Progenitor cell of endocrine pancreas (in vitro differentiated cells): Measurements from ENCODE around the gene CST7. TPM values are rescaled to one million over a fixed set of nuclear protein-coding genes. Genes with fewer than 3 reads are reported as not detected.

ENCODE experiments used
- DNase-seq: peaks from one replicate; pipeline ENCODE4 v3.0.0; 2021; ENCODE audit warnings: low spot score; ENCODE audit not compliant: unreplicated experiment
- H3K27ac Mint-ChIP-seq: 2 replicates; pipeline ENCODE4 v1.8.0; 2021; ENCODE audit warnings: mild to moderate bottlenecking, moderate library complexity, mixed read lengths
- H3K27me3 Mint-ChIP-seq: 2 replicates; pipeline ENCODE4 v1.8.0; 2021; ENCODE audit warnings: mixed read lengths
- H3K36me3 Mint-ChIP-seq: 2 replicates; pipeline ENCODE4 v1.8.0; 2022; ENCODE audit warnings: mixed read lengths; ENCODE audit not compliant: insufficient read depth
- H3K4me1 Mint-ChIP-seq: 2 replicates; pipeline ENCODE4 v1.8.0; 2021; ENCODE audit warnings: low read depth, mixed read lengths
- H3K4me3 Mint-ChIP-seq: 2 replicates; pipeline ENCODE4 v1.8.0; 2021; ENCODE audit warnings: low read depth, mild to moderate bottlenecking, moderate library complexity, mixed read lengths
- H3K9me3 Mint-ChIP-seq: 2 replicates; pipeline ENCODE4 v1.8.0; 2021; ENCODE audit warnings: low read depth, mixed read lengths
- total RNA-seq: library from RNA; stranded (reverse); gene quantifications from 2 replicates; pipeline ENCODE4 v1.2.1, GENCODE V29; 2021
- TF ChIP-seq, protein P1 (sequence below): fragments of 200-600 bp; sonication (generic); IDR thresholded peaks from one replicate; pipeline ENCODE4 v1.5.0; 2021; ENCODE audit warnings: antibody characterized with exemption, mild to moderate bottlenecking; ENCODE audit not compliant: unreplicated experiment

The CST7 gene
- total RNA-seq, 1 donor from 2014 or later, result not detected

DNA sequence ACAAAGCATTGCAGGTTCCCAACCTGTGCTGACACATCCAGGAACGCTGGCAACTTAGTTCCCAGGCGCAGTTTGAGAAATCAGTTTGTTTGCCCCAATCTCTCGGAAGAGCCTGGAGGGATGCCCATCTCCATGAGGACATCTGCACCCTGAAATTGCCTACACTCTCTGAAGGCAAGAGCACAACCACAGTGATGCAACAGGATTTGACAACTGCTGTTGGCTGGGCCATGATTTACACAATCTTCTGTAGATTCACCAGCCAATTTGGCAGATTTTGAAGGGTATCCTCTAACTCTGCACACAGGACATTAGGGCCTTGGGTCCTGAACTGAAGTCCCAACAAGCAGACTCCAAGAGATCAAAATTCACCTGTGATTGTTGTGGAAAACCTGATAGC is 40.1 kb downstream of the CST7 start:
- Mint-ChIP-seq H3K9me3 (no peaks in the 10 kb centered on the region), H3K4me1 (peaks cover 16% of the 10 kb centered on the region), H3K36me3 (peaks cover 2% of the 10 kb centered on the region), H3K27me3 (no peaks in the 10 kb centered on the region), H3K27ac (peak overlapping the region; percentile 72), H3K4me3 (no peak overlapping the region)
- DNase-seq, result no peak
- TF ChIP-seq, protein P1, sequence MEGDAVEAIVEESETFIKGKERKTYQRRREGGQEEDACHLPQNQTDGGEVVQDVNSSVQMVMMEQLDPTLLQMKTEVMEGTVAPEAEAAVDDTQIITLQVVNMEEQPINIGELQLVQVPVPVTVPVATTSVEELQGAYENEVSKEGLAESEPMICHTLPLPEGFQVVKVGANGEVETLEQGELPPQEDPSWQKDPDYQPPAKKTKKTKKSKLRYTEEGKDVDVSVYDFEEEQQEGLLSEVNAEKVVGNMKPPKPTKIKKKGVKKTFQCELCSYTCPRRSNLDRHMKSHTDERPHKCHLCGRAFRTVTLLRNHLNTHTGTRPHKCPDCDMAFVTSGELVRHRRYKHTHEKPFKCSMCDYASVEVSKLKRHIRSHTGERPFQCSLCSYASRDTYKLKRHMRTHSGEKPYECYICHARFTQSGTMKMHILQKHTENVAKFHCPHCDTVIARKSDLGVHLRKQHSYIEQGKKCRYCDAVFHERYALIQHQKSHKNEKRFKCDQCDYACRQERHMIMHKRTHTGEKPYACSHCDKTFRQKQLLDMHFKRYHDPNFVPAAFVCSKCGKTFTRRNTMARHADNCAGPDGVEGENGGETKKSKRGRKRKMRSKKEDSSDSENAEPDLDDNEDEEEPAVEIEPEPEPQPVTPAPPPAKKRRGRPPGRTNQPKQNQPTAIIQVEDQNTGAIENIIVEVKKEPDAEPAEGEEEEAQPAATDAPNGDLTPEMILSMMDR, result no peak

DNA sequence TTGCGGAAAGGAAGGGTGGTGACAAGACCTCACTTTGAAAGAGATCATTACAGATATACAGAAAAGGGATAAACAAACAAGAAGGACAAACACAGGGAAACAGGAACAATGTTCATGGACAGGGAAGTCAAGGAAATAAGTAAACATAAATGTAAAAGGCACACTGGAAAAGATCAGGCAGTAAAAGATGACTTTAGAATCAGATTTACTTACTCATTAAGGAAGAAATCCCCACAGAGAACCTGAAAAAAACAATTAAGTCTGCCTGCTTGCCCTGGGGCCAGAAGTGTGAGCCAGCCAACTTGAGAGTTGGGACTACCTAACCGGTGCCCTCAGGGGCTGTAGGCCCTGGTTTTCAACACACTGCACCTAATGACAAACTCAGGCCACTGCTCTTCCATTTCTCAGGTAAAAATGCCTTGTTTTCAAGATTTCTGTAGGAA is 41.8 kb downstream of the CST7 start:
- Mint-ChIP-seq H3K27me3 (peaks cover 5% of the 10 kb centered on the region), H3K4me3 (peak overlapping the region; percentile 93), H3K9me3 (no peaks in the 10 kb centered on the region), H3K27ac (peak overlapping the region; percentile 6), H3K36me3 (peaks cover 2% of the 10 kb centered on the region), H3K4me1 (peaks cover 15% of the 10 kb centered on the region)
- no peak for DNase-seq
- TF ChIP-seq, protein P1, result no peak

DNA sequence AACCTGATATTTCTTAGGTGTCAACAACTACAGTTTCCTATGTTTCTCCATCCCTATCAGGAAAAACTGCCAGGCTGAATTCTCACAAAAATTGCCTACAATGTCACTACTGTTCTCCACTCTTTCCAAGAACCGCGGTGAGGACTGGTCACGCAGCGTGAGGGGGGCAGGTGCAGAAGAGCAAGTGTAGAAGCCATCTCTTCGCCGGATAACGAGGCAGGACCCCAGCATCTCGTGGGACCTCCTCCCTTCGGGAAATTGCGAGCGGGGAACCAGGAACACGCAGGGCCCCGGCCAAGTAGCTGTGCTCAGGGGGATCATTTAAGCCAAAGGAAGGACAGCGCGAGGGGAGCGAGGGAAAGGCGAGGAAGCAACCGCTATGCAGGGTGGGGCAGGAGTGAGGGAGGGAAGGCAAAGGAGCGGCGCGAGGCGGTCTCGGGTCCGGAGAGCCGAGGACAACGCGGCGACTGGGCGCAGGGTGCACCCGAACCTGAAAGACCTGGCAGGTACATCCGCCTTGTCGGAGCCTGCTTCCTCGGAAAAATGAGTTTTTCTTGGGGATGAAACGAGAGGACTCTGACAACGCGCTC is 42.9 kb downstream of the CST7 start:
- TF ChIP-seq, protein P1, result no peak
- peaks cover 15% of the 10 kb centered on the region for H3K4me1 Mint-ChIP-seq
- no peak for DNase-seq
- H3K27me3 Mint-ChIP-seq, result peaks cover 13% of the 10 kb centered on the region
- no peaks in the 10 kb centered on the region for H3K9me3 Mint-ChIP-seq
- H3K4me3 Mint-ChIP-seq, result peak overlapping the region; percentile 93
- H3K27ac Mint-ChIP-seq, result peak overlapping the region; percentile 96
- H3K36me3 Mint-ChIP-seq, result peaks cover 2% of the 10 kb centered on the region

DNA sequence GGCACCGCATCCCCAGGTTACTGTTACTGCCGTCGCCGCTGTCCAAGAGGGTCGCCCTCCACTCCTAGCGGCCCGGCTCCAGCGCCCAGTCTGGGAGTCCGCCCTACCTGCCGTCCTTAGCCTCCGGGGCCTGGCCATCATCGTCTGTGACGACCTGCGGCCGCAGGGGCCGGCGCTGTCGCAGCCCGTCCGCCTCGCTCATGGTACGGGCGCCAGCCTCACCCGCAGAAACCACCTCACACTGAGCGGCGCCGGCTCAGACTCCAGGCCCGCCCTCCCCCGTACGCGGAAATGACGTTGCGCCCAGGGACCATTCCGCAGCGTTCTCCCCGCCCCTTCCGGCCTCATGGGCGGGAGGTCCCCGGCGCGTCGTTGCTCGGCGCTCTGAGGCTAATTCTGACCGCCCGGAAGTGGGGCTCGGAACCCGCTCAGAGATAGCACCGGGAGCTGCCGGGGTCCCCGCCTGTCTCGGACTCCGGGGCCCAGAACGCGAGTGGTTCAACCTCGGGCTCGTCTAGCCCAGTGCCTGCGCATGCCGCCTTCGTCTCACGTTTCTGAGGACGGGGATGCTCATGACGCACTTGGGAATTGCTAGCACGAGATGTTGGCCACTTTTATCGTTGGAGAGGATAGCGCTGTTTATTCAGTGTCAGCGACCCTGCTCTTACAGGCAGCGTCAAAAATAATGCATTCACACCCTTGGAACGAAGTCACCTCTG is 43.6 kb downstream of the CST7 start, which contains the start of gene APMAP:
TSS of gene APMAP (minus strand) at position 265 of the 719 bp plus-strand sequence. CDS start at position 202, 63 bp downstream.
- Mint-ChIP-seq H3K4me1 (peaks cover 15% of the 10 kb centered on the region), H3K36me3 (peaks cover 2% of the 10 kb centered on the region), H3K27ac (peak within 1 kb of the TSS; percentile 96), H3K9me3 (no peaks in the 10 kb centered on the region), H3K4me3 (peak within 1 kb of the TSS; percentile 93), H3K27me3 (peaks cover 19% of the 10 kb centered on the region)
- DNase-seq, result peak; percentile 81
- TF ChIP-seq, protein P1, result no peak

DNA sequence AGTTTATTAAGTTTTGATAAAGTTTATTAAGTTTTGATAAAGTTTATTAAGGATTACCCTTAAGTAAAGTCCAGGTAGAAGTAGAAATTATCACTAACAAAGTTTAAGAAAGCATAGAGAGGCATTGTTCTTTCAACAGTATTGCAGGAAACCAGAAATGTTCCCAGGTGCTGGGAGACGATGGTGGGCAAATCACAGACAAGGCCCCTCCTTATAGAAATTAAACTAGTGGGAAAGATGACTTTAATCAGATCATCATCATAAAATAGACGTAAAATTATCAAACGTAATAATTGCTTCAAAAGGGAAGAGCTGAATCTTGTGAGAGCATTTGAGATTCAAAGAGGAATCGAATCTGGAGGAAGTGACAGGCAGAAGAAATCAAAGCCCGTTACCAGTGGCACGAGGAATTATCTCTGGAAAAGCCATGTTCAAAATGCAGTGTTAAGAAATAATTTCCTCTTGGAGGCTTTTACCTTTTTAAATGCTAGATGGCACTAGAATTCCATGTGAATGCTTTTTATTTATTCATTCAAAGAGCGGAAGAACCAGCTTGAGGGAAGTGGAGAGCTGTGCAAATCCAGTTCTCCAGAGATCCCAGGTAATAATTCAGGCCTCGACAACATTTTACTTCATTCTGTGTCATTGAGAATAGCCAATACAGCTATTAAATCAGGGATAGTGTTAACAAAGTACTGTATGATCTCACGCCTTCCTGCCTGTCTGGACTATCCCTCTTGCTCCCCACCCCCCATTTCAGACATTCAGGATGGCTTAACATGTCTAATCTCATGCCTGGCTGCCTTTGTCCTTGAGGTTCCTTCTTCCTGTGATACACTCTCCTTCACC is 44.5 kb downstream of the CST7 start:
- Mint-ChIP-seq H3K4me3 (peak overlapping the region; percentile 93), H3K27me3 (peaks cover 29% of the 10 kb centered on the region), H3K4me1 (peaks cover 15% of the 10 kb centered on the region), H3K9me3 (no peaks in the 10 kb centered on the region), H3K36me3 (peaks cover 2% of the 10 kb centered on the region), H3K27ac (peak overlapping the region; percentile 96)
- TF ChIP-seq, protein P1, result peak; percentile 20
- no peak for DNase-seq
